ENCODE measurements around the gene MAP3K3.

GRCh38 chr17:63647065-63647725 lies 25.0 kb downstream of the MAP3K3 start:
- no peak for TF ChIP-seq CTCF (IDR thresholded peaks at IDR 0.05)
- TF ChIP-seq POLR2A (IDR thresholded peaks at IDR 0.05), result no peak

Data from body of pancreas (tissue), 4 donors.